AG10803 (cell line): ENCODE measurements around the gene SPRR2A.

Source experiments
- DNase-seq: peaks from one replicate; pipeline ENCODE4 v3.0.0; 2010; ENCODE audit warnings: low read depth
- H3K4me3 ChIP-seq: 2 replicates; pipeline ENCODE4 v1.5.1; 2011; ENCODE audit warnings: mild to moderate bottlenecking, low read length, control low read depth
- CTCF ChIP-seq: conservative IDR thresholded peaks from 2 replicates; pipeline ENCODE4 v1.5.1; 2011; ENCODE audit warnings: mild to moderate bottlenecking, low read length, control low read depth, inconsistent platforms

The SPRR2A gene

GRCh38 chr1:153040950-153041631, 16.2 kb downstream of the SPRR2A start, which contains the start of gene SPRR2D:
SPRR2D (minus strand) TSS chr1:153041120; CDS start chr1:153040346, 774 bp downstream.
- no peak for TF ChIP-seq CTCF
- DNase-seq = no peak

DNA sequence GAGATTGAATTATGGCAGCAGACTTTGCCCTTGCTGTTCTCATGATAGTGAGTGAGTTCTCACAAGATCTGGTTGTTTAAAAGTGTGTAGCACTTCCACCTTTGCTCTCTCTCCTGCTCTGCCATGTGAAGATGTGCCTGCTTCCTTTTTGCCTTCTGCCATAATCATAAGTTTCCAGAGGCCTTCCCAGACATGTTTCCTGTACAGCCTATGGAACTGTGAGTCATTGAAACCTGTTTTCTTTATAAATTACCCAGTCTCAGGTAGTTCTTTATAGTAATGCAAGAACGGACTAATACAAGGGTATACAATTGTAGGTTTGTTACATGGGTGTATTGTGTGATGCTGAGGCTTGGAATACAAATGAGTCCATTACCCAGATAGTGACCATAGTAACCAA, 22.1 kb downstream of the SPRR2A start:
- TF ChIP-seq CTCF = no peak
- DNase-seq = no peak
- H3K4me3 ChIP-seq = no peak overlapping the region

More at GRCh38 chr1:153040950-153041631, 16.2 kb downstream of the SPRR2A start, which contains the start of gene SPRR2D:
- no peak within 1 kb of the TSS for H3K4me3 ChIP-seq

GRCh38 chr1:153032677-153033308, 24.5 kb downstream of the SPRR2A start:
- TF ChIP-seq CTCF = 0 out of 2 replicates have a peak, but pooled peaks have one; percentile 18
- no peak overlapping the region for H3K4me3 ChIP-seq
- DNase-seq = peak; percentile 63

DNA sequence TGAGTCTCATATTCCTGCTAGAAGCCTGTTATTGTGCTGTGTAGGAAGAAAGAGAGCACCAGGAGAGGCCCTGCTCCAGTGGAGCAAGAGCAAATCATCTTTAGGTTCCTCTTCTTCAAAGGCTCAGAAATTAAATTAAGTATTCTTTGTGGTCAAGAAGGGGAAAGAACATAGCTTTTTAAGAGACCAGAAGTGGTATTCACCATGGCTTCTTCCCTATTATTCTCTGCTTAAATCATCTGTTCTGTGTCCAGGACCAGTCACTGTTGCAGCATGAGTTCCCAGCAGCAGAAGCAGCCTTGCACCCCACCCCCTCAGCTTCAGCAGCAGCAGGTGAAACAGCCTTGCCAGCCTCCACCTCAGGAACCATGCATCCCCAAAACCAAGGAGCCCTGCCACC, 25.2 kb downstream of the SPRR2A start:
- no peak overlapping the region for H3K4me3 ChIP-seq
- DNase-seq = no peak
- no peak for TF ChIP-seq CTCF

- H3K4me3 ChIP-seq = no peak within 1 kb of the TSS
- TF ChIP-seq CTCF = no peak
- no peak for DNase-seq
Observed at GRCh38 chr1:153030895-153031294, 26.4 kb downstream of the SPRR2A start, which contains the start of gene SPRR1B. SPRR1B (plus strand) TSS chr1:153031203; CDS start chr1:153032346, 1,143 bp downstream.

DNA sequence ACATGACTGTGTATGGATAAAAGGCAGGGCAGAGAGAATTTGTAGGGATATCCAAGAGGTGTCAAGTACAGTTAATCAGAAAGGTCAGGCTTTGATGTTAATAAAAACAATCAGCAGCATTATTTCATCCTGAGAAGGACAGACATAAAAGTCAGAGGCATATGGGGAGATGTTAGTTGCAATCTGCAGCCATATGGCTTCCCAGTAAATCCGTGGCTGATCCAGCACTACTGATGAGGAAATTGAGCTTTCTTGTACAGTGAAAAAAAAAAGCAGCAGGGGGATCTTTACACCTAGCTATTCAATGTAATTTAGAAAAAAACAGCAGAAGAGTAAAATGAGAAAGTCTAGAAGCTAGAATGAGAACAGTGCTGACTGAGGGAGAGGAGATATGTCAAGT, 28.5 kb downstream of the SPRR2A start:
- H3K4me3 ChIP-seq = no peak overlapping the region
- DNase-seq = no peak
- TF ChIP-seq CTCF = no peak

DNA sequence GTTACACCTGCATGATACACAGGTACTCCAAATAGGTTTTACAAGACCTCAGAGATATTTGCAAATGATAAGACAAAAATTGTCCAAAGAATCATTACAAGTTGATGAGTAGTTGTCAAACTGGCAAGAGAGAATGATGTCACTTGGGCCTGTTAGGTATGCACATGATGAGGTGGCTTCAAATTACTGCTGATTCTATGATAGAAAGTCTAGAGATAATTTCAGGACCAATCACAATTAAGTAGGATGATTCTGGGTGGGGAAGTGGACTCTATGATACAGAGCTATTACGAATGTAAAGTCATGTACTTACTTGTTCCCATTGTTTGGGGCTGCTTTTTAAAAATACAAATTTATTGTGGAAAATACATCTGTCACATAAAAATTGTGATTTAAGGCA, 31.5 kb downstream of the SPRR2A start:
- DNase-seq = no peak
- no peak overlapping the region for H3K4me3 ChIP-seq

More for the DNA sequence above, 31.5 kb downstream of the SPRR2A start:
- no peak for TF ChIP-seq CTCF
